Inferior parietal cortex (tissue), 1 donor: ENCODE results near the gene NFATC2.
"Not testable (repeated sequence)": the region's sequence is repeated elsewhere in the genome, so short reads cannot be mapped to it uniquely, and the experiment has no call there.

Source experiments
- DNase-seq: peaks from one replicate; pipeline ENCODE4 v3.0.0-alpha.2; 2016; ENCODE audit errors: extremely low spot score

NFATC2 gene

DNA sequence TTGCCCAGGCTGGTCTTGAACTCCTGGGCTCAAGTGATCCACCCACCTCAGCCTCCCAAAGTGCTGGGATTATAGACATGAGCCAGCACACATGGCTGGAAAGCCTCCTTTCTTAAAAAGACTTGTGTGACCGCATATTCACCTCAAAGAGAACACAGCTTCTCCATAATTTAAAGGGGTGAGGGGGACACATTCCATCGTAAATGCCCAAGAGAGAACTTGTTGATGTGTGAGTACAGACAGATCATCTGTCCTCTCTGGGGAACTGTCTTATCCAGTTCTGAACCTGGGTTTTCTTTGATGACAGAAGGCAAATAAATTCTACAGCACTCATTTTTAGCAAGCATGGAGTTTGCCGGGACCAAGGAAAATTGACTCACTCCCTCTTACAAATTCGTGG lies 47.2 kb downstream of the NFATC2 start:
- DNase-seq: no peak

DNA sequence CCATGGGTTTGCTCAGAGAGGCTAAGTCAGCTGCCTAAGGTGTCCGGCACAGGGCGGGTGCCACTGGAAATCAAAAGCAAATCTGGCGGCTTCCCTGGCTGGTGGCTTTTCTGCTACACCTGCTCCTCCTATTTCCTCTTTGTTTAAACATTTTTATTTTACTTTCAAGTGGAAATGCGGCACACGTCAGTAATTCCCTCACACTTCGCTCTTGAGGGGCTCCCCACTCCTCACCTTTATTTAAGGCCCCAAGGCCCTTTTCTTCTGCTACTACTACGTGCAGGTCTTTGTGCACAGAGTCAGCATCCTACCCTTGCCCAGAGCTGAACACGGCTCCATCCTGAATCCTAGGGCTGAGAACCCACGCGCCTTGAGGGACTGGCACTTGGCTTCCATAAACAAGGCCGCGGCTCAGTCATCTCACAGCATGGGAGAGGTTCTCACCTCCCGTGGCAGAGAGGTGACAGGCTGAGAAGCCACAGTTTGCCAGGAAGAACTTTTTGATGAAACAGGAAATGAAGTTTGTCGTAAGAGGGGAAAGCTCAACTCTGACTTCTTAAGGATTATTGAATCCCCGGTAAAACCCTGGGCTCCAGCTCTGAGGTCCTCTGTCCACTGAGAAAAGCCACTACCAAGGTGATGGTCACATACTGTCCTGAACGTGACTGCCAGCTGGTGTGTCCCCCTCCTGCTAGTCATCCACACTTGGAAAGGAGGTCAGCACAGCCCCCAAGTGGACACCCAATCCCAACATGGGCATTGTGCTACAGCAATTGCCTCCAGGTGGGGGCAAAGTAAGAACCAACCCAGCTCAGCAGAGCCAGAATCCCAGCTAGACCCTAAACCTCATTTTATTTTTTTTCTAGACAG lies 48.0 kb downstream of the NFATC2 start:
- no peak for DNase-seq

DNA sequence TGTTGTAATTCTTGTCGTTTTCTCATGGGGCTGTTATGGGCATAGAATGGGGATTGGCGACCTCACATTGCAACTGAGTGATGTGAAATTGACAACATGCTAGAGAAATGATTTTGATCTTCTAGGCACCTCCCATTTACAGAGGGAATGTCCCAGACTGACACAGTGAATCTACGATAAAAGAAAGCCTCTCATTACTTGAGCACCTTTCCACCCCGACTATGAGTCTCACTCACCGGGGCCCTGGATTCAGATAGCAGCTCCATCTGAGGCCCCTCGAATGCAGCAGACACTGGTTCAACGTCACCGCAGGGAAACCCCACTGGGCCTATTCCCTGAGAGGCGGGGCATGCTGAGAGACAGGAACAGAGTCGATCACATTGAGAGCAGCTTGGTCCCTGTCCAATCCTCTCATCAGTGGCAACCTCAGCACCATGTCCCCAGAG lies 49.1 kb downstream of the NFATC2 start:
- DNase-seq: no peak

DNA sequence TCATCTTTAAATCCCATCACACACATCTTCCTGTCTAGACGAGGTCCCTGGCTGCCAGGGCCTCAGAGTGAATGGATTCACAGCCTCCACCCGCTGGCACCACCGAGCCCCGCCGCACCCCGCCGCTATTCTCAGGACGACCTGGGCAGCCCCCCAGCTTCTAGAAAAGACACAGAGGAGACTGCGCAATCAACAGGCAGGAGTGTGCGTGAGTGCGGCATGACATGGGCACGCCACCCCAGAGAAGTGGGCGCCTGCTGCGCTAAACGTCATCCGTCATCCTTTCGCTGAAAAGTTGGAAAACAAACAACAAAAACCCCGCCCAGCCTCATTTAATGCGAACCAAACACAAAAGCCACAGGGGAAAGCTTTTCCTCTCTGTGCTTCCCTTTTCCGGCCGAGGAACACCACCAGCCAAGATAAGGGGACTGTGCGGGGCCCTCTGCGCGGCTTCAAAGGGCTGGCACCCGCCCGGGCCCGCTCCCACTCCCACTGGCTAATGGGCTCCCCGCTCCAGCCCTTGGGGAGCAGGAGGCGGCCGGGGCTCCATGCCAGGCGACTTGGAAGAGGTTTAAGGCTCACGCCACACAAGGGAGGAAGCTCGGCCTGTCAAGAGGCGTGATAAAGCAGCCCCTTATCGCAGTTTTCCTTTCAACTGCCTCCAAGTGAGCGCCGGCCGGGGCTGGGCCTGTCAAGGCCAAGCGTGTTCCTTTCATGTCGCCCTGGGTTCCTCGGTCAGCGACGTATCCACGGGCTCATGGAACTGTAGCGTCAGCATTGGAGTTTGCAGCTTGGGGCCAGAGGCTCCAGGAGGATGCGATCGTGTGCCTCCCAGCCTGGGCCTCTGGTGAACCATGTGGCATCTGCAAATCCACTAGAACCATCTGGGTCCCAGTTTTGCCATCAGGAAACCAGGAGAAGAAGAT lies 50.1 kb downstream of the NFATC2 start:
- DNase-seq: no peak

DNA sequence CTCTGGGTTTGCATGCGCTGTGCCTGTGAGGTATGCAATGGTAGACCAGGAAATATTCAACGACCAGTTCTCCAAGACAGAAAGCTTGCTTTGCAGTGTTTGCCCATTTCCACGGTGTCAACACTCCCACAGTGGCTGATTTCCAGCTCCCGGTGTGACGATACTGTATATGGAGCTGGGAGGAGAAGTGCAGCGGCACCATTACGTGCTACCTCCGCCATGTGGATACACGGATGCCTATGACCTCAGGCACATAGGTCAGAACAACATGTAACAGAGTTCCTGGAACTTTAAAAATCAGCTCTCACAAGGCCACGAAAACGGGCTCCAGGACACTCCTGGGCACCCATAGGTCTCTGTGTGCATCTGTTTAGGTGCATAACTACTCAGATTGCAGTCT lies 51.1 kb downstream of the NFATC2 start:
- DNase-seq: no peak

DNA sequence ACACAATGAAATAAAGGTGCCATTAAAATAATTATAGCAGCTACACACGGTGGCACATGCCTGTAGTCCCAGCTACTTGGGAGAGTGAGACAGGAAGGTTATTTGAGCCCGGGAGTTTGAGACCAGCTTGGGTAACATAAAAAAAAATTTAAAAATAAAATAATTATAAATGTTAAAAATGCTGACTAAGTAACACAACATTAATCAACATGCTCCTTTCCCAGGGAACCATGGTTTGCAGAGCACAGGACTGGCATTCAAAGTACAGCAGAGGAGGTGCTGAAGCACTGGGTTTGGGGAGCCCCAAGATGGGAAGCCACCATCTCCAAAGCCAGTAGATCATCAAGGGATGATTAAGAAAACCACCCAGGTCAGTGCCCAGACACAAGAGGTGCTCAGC lies 51.9 kb downstream of the NFATC2 start:
- DNase-seq: no peak

DNA sequence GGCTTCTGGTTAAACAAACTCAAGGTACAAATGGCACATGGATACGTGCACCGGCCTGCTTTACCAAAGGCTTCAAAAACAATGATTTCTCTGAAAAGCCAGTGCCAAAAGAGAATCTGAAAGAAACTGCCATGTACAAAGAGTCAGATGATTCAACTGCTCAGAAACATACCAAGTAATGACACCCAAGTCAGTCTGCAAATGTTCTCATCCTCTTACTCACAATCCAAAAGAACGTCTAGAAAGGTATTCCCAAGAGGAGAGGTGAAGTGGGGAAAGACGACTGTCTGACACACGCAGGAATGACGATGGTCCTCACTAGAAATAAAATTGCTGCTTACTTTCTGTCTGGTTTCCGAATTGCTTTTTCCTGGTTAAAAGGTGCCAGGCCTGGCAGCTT lies 52.9 kb downstream of the NFATC2 start:
- DNase-seq: no peak

DNA sequence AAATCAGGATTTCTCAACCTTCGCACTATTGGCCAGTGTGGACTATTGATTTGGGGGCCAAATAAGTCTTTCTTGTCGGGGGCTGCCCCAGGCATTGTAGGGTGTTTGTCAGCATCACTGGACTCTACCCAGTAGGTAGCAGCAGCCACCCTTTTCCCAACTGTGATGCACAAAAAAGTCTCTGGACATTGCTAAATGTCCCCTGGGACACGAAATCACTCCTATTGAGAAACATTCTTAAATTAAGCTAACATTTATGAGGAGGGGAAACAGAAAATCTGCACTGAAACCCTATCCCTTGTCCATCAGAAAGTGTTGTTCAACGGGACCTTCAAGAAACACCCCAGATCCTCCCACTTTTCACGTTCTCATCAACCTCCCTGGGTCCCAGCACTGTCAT lies 54.2 kb downstream of the NFATC2 start:
- DNase-seq: no peak

DNA sequence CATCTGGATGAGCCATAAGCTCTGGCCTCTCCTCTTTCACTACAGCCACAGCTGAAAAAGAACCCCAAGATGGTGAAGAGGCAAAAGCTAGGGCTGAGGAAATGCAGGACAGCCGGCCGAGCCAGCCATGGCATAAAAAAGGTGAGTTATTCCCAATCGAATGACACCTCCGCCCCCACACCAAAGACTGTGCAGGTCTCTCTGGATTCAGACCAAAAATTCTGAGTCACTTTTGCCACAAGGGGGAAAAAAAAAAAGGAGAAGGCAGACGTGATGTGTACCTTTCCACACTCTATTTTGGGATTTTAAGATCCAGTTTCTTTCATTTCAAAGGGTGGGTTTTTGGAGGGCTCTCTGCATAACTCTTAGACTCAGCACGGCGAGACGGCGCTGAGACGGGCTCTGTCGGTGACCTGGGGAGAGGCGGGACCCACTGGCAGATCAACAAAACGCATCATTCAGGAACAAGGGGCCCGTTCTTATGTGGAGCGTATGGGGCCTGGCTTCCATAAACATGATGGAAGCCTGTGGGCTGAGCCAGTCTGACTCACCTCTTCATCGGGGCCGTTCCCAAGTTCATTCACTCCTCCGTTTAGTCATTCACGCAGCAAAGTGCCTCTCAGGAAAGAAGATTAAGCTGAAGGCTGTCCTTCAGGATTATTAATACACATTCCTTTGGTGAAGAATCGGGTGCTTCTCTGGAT lies 54.8 kb downstream of the NFATC2 start:
- DNase-seq: no peak

DNA sequence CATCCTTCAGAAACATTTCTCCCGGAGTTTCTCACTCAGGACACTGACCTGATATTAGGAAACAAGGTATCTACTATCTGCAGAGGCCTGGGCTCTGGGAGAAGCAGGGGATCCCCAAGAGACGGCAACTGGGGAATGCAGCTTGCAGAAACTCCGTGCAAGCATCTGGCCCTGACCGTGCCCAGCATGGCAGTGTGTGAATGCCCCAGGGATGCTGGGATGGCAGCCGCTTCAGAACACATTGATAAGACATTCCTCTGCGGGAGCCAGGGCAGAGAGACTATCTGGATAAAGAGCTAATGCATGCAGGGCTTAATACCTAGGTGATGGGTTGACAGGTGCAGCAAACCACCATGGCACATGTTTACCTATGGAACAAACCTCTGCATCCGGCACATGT lies 55.4 kb downstream of the NFATC2 start:
- DNase-seq: no peak

DNA sequence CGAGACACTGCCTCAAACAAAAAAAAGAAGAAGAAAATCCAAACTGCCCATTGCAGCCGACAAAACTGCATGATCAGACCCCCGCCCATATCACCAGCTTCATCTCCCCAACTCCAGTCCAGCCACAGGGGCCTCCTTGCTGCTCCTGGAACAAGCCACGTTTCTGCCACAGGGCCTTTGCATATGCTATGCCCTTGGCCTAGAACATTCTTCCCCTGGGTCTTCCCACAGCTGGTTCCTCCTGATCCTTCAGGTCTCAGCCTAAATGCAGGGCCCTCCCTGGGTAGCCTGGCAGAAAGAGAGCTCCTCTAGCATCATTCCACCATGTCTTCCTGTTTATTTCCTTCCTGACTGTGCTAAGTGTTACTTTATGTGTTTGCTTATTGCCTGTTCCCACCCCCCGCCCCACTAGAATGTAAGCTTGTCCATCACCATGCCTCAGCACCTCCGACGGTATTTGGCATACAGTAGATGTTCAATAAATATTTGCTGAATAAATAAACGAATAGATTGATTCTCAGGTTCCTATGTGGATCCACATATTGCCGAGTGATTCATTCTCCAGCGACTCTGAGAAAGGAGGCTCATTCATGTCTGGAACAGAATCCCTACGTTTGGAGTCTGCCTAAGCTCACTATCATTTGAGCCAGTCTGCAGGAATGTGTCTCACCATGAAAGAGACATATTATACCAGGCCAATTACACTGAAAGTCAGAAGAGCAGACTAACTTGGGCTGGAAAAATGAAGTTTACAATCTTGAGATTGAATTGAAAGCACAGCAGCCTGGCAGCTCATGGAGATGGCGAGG lies 56.1 kb downstream of the NFATC2 start:
- no peak for DNase-seq

DNA sequence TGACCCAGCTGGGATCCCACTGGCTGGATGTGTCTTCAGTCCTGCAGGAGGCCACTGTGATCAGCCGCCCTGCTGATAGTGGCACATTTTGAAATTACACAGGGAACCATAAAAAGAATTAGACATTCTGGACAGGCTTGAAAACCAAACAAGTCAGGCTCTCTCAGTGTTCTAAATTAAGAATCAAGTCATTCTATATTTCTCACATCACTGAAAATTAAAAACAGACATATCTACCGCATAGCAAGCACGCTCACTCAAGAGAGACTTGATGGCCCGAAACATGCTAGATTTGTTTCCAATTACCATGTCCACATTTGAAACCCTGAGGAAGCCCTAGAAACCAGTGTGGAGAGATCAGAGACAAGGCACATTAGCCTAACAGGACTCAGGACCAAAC lies 57.7 kb downstream of the NFATC2 start:
- DNase-seq: no peak

DNA sequence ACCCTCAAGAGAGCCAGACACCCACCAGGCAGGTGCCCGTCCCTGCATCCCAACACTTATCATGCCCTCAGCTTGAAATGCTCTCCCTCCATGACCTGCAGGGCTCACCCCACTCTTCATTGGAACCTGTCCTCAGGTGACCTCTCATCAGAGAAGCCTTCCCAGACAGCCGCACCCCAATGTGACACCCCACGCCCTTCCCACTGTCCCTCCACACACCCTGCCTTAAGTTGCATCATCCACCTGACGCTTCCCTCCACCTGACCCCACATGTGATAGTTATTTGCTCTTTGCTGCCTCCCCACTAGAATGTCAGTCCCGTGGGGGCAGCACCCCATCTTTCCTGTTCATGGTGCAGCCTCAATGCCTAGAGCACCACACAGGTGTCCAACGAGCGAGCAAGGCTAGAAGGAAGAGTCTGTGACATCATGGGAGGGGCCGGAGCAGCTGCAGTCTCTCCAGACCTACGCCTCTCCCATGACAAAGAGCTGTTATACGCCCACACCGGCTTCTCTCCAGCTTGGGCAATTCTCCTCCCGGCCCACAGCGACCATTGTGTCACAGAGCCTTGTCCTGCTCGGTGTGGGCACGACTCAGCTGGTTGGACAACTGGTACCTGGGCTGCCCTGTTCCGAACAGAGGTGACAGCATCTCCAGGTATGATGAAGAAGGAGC lies 58.2 kb downstream of the NFATC2 start:
- no peak for DNase-seq

DNA sequence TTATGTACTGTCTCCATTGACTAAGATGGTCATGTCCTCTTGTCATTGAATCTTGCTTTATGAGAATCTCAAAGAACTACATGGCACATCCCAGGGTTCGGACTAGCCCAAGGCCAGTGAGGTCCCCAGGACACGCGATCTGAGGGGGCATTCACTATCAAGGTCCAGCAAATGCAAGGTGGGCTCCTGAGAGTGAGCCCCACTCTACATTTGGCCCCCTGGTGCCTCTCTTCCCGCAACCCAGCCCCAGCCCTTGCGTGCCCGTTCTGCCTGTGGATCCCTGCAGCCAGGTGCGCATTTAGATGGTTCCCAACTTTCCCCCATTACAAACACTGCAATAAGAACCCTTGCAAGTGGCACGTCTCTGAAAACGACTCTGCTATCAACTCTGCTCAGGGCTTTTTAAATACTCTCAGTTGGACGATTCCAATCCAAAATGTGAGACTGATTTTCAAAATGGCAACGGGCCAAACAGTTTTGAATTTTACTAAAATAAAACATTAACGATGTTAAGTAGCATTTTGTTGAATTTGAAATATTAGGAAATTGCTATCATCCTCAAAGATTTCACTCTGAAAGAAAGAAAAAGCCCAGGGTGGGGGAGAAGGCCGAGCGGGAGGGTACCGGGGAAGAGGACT lies 59.6 kb downstream of the NFATC2 start:
- no peak for DNase-seq

DNA sequence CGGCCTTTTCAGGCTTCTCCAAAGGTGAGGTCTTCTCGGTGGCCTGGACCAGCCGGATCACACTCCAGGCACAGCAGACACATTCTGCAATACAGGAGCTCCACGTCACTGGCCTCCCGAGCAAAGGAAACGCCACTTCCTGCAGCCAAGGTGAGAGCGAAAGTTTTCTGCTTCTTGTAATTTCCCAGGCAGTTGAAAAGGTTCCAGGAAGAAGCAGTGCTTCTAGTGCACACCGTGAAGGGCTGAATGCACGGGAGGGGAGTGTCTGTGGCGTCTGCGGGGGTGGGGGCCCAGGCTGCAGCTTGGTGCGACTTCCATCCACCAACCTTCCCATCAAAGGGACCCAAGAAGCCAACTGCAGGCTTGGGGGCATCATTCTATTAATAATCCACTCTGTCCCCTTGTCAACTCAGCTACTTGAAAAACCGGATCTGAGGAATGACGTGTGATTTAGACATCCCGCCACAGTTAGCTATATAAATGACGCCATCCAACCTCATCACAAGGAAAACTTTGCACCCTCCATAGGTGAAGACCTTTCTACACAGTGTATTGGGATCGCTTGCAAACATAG lies 61.1 kb downstream of the NFATC2 start:
- DNase-seq: no peak

DNA sequence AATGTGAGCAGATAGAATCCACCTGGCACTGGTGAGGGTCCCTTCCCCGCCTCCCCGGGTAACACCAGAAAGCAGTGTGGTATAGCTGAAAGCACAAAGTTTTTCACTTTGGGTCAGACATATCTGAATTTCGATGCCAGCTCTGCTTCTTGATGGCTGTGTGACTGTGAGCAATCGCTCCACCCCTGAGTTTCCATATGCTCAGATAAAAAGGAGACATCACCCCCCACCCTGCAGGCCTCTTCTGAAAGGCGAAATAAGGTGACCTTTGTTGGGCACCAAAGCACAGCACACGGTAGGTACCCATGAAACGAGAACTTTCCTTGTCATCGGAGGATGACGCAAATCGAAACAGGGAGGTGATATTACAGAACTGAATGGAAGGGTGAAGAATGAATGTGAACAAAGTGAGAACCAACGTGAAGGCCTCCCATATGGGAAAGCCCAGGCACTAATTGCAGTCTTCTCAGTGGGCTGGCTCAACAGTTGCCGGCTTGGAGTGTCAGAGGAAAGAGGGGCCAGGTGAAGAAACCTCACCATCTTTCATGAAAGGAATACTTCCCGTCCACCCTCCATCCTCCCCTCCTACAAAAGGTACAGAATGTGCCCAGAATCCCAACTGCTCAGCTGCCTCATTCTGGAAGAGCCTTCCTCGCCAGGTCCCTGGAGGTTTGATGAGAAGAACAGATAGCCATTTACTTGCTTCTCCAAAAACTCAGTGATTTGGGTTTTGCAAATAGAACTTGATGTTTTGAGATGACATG lies 61.8 kb downstream of the NFATC2 start:
- DNase-seq: no peak

DNA sequence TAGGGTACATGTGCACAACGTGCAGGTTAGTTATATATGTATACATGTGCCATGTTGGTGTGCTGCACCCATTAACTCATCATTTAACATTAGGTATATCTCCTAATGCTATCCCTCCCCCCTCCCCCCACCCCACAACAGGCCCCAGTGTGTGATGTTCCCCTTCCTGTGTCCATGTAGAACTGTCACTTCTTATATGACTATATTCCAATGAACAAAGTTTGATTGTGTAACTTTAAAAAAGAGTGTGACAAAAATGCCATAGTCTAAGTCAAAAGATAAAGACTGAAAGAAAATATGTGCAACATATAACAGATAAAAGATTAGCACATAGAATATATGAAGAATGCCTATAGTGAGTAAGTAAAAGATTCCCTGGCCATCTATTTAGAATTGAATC lies 66.4 kb downstream of the NFATC2 start:
- not testable (repeated sequence) for DNase-seq

DNA sequence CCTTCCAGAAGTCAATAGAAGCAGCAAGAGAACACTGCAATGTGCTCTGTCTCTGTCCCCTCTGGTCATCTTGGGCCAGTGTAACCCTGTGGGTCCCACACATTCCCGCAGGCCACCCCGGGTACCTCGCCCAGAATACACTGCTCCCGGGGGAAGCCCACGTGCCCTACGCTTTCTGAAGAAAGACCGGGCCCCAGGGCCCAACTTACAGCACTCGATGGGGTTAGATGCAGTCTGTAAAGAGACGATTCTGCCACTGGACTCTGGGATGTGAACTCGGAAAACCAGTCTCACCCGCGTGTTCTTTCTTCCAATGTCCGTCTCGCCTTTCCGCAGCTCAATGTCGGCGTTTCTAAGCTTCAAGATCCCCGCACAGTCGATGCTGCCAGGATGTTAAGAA lies 68.7 kb downstream of the NFATC2 start:
- DNase-seq: no peak

DNA sequence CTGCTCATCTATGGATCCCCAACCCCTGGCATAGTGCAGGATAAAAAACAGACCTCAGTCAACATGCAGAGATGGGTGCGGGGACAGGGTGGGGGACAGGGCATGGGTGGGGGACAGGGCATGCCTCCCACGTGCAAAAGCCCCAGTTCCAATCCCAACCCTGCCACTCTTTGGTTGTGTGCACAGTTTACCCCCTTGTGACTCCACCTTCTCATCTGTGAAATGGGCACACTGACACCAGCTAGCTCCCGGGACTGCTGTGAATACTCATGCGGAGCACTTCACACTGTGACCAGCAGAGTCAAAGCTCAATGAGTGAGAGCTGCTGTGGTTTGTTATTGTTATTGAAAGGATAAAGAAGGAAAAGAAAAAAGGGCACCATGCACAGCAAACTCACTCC lies 69.3 kb downstream of the NFATC2 start:
- no peak for DNase-seq
